SK-N-SH (cell line): Measurements from ENCODE around the gene TMEM240. TPM values are rescaled to one million over a fixed set of nuclear protein-coding genes. Genes with fewer than 3 reads are reported as not detected.

Source experiments
- CTCF ChIA-PET: fragments of 300-600, 350-600 bp; formaldehyde crosslinking; extraction: SDS; loops from one replicate; lab custom pipeline; 2021; lab: Yijun Ruan, JAX
- POLR2A ChIA-PET: fragments of 350-600 bp; sonication (Branson Sonifier 250); formaldehyde crosslinking; extraction: SDS; loops from one replicate; lab custom pipeline; 2020; ENCODE audit warnings: antibody characterized with exemption, inconsistent platforms; lab: Yijun Ruan, JAX
- DNase-seq: peaks from one replicate; pipeline ENCODE4 v3.0.0; 2012
- H2AFZ ChIP-seq: fragments of 200-600 bp; sonication (generic); 2 replicates; pipeline ENCODE4 v1.8.1; 2016; ENCODE audit warnings: antibody characterized with exemption, mild to moderate bottlenecking, low read depth
- H3F3A ChIP-seq: fragments of 200-600 bp; sonication (generic); replicated peaks from 2 replicates; pipeline ENCODE3; 2016; ENCODE audit warnings: antibody characterized with exemption, mild to moderate bottlenecking; ENCODE audit not compliant: insufficient read depth
- H3K27ac ChIP-seq, 2 experiments: fragments of 200-500 bp in 1 of 2; fragments of 200-600 bp in 1 of 2; sonication (Bioruptor generic) in 1 of 2; sonication (generic), shearing (Covaris generic) in 1 of 2; 2 replicates each; pipeline versions ENCODE4 v1.5.1 to v1.6.1; 2014 to 2016; ENCODE audit warnings: low read depth in 2 of 2, inconsistent platforms in 1 of 2, low read length in 1 of 2, mild to moderate bottlenecking in 1 of 2, mixed read lengths in 1 of 2
- H3K27me3 ChIP-seq: fragments of 200-600 bp; sonication (generic), shearing (Covaris generic); 2 replicates; pipeline ENCODE4 v1.6.1; 2016; ENCODE audit warnings: mixed run types; ENCODE audit not compliant: insufficient read depth
- H3K36me3 ChIP-seq, 2 experiments: fragments of 200-500 bp in 1 of 2; fragments of 200-600 bp in 1 of 2; sonication (Bioruptor generic) in 1 of 2; sonication (generic) in 1 of 2; replicated peaks in 1 of 2; 2 replicates each; pipeline versions ENCODE3 to v1.5.1; 2014 to 2016; ENCODE audit warnings: low read length in 1 of 2, mild to moderate bottlenecking in 1 of 2; ENCODE audit not compliant: insufficient read depth in 2 of 2, control insufficient read depth in 1 of 2
- H3K4me1 ChIP-seq, 2 experiments: fragments of 200-500 bp in 1 of 2; fragments of 200-600 bp in 1 of 2; sonication (Bioruptor generic) in 1 of 2; sonication (generic), shearing (Covaris generic) in 1 of 2; 2 replicates each; pipeline versions ENCODE4 v1.5.1 to v1.6.1; 2014 to 2016; ENCODE audit warnings: low read depth in 1 of 2, low read length in 1 of 2, mixed run types in 1 of 2; ENCODE audit not compliant: insufficient read depth in 2 of 2, control insufficient read depth in 1 of 2
- H3K4me2 ChIP-seq: fragments of 200-600 bp; sonication (generic), shearing (Covaris generic); 2 replicates; pipeline ENCODE4 v1.6.1; 2017; ENCODE audit warnings: mixed run types
- H3K4me3 ChIP-seq, 2 experiments: fragments of 200-500 bp in 1 of 2; fragments of 200-600 bp in 1 of 2; sonication (Bioruptor generic) in 1 of 2; sonication (generic), shearing (Covaris generic) in 1 of 2; 2 replicates each; pipeline versions ENCODE4 v1.5.1 to v1.8.1; 2014 to 2016; ENCODE audit warnings: low read depth in 2 of 2, inconsistent platforms in 1 of 2, low read length in 1 of 2, mild to moderate bottlenecking in 1 of 2, mixed read lengths in 1 of 2, moderate library complexity in 1 of 2
- H3K79me2 ChIP-seq: fragments of 200-600 bp; sonication (generic); 2 replicates; pipeline ENCODE4 v1.8.1; 2017; ENCODE audit warnings: mild to moderate bottlenecking; ENCODE audit not compliant: insufficient read depth
- H3K9ac ChIP-seq: fragments of 200-600 bp; sonication (generic); 2 replicates; pipeline ENCODE4 v1.6.1; 2017; ENCODE audit warnings: mixed run types
- H3K9me2 ChIP-seq: fragments of 200-600 bp; sonication (generic); 2 replicates; pipeline ENCODE4 v1.6.1; 2017; ENCODE audit warnings: mixed run types
- H3K9me3 ChIP-seq: fragments of 200-600 bp; sonication (generic); 2 replicates; pipeline ENCODE4 v1.6.1; 2017; ENCODE audit warnings: mixed run types, mild to moderate bottlenecking, moderate library complexity
- H4K20me1 ChIP-seq: fragments of 200-600 bp; sonication (generic); 2 replicates; pipeline ENCODE4 v1.6.1; 2017; ENCODE audit warnings: mild to moderate bottlenecking, mixed run types; ENCODE audit not compliant: insufficient read depth
- CHD2 ChIP-seq: fragments of 150-350 bp; IDR thresholded peaks from 2 replicates; pipeline ENCODE4 v1.6.1; 2018; ENCODE audit warnings: low read length; ENCODE audit not compliant: partially characterized antibody
- ELF1 ChIP-seq: IDR thresholded peaks from 2 replicates; pipeline ENCODE4 v1.4.0; 2012
- FOXJ3 ChIP-seq: sonication (generic); formaldehyde crosslinking; IDR thresholded peaks from 2 replicates; pipeline ENCODE4 v1.5.1; 2020; ENCODE audit warnings: mild to moderate bottlenecking, missing genetic modification reagents
- FOXM1 ChIP-seq: IDR thresholded peaks from 2 replicates; pipeline ENCODE4 v1.4.0; 2012; ENCODE audit warnings: low read depth, mild to moderate bottlenecking
- GABPA ChIP-seq: IDR thresholded peaks from 2 replicates; pipeline ENCODE4 v1.4.0; 2012; ENCODE audit warnings: low read depth, mild to moderate bottlenecking
- MXI1 ChIP-seq: IDR thresholded peaks from 2 replicates; pipeline ENCODE4 v1.6.1; 2012; ENCODE audit warnings: mild to moderate bottlenecking, low read depth, low read length, improper control_type of control experiment
- NRF1 ChIP-seq: IDR thresholded peaks from 2 replicates; pipeline ENCODE4 v1.6.1; 2012; ENCODE audit warnings: low read depth, mild to moderate bottlenecking, low read length
- POLR2AphosphoS5 ChIP-seq: IDR thresholded peaks from 2 replicates; pipeline ENCODE4 v1.6.1; 2012; ENCODE audit warnings: low read depth, low read length
- RAD21 ChIP-seq: IDR thresholded peaks from 2 replicates; pipeline ENCODE4 v1.6.1; 2012; ENCODE audit warnings: mild to moderate bottlenecking, low read length
- REST ChIP-seq: IDR thresholded peaks from 2 replicates; pipeline ENCODE4 v1.6.1; 2012; ENCODE audit warnings: mild to moderate bottlenecking, low read depth, low read length, moderate library complexity
- RXRA ChIP-seq: IDR thresholded peaks from 2 replicates; pipeline ENCODE4 v1.4.0; 2012; ENCODE audit warnings: low read depth, mild to moderate bottlenecking, borderline replicate concordance
- TAF1 ChIP-seq: IDR thresholded peaks from 2 replicates; pipeline ENCODE4 v1.6.1; 2012; ENCODE audit warnings: low read depth, mild to moderate bottlenecking, low read length, moderate library complexity, borderline replicate concordance
- TEAD4 ChIP-seq: IDR thresholded peaks from 2 replicates; pipeline ENCODE4 v1.4.0; 2012; ENCODE audit warnings: mild to moderate bottlenecking, borderline replicate concordance; ENCODE audit not compliant: insufficient read depth
- WGBS: methylation state at CpG from one replicate; pipeline ENCODE4 v1.1.6; 2017; ENCODE audit warnings: low lambda C conversion rate; 5-methylcytosine and 5-hydroxymethylcytosine counted together
- polyA plus RNA-seq, 3 experiments: library from polyadenylated mRNA; depleted of rRNA; stranded (reverse); fragments of >200 nt; gene quantifications; 2 replicates each; pipeline ENCODE4 v1.2.3, GENCODE V29; 2012
- TF ChIP-seq, protein P1 (sequence below): IDR thresholded peaks from 2 replicates; pipeline ENCODE4 v1.4.0; 2012; ENCODE audit warnings: low read depth, borderline replicate concordance
- TF ChIP-seq, protein P2 (sequence below): IDR thresholded peaks from 2 replicates; pipeline ENCODE4 v1.4.0; 2012; ENCODE audit warnings: low read depth

The TMEM240 gene
- polyA plus RNA-seq, 1 of the 3 experiments (the other 2 are of a cell fraction): 6.5 TPM

DNA sequence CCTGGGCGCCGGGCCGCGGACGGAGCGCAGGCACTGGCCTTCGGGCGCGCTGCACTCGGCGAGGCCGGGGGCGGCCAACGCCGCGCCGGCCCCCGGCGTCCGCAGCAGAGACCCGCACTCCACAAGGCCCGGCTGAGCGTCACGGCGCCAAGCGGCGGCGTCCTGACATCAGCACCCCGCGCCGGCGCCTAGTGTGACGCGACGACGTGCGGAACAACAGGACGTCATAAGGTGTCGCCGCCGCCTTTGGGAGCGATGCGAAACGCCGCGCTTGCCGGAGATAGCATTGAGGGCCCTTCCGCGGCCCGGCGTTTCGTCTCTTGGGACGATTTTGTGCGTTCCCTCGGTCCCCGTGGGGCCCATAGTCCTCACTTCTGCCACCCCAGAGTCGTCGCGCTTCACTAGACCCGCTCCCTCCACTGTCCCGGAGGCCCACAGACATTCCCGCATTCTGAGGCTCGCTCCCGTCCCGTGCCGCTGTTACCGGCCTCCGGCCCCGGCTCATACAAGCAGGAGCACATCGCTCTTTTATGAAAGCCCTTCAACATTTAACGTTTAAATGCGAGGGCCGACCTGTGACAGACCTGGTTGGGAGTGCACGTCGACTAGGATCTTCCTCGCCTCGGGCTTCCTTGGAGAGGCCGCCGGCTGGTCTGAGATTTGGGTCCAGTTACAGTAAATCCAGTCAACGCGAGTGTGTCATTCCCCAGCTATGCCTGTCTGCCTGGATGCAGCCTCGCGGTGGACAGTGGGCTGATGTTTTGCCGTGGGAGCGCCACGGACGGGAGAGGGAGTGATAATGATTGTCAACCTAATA lies 34.5 kb upstream of the TMEM240 start, which contains the start of gene SSU72:
Gene SSU72 (minus strand): TSS at position 143 of the 817 bp plus-strand sequence. CDS start 306 bp downstream, outside the sequence.
- peaks cover 2 to 9% of the 10 kb centered on the region in 2 experiments for H3K36me3 ChIP-seq
- H3K27me3 ChIP-seq: no peaks in the 10 kb centered on the region; the same call in 1 of the 2 replicates
- POLR2A ChIA-PET: no interaction called here
- peaks cover 0 to 7% of the 10 kb centered on the region in 2 experiments; a peak in 1 of 4 replicates for H3K4me1 ChIP-seq
- peak within 1 kb of the TSS; percentile 84 for H3K4me2 ChIP-seq
- no peaks in the 10 kb centered on the region for H3K9me2 ChIP-seq
- H3K27ac ChIP-seq: peak within 1 kb of the TSS; percentile 94 to 97
- peaks cover 45% of the 10 kb centered on the region for H3K79me2 ChIP-seq
- H2AFZ ChIP-seq: peak within 1 kb of the TSS; percentile 67; the same call in 1 of the 2 replicates
- peak within 1 kb of the TSS; percentile 73 to 86 for H3K4me3 ChIP-seq
- peak; percentile 58 for TF ChIP-seq GABPA
- TF ChIP-seq, protein P1, sequence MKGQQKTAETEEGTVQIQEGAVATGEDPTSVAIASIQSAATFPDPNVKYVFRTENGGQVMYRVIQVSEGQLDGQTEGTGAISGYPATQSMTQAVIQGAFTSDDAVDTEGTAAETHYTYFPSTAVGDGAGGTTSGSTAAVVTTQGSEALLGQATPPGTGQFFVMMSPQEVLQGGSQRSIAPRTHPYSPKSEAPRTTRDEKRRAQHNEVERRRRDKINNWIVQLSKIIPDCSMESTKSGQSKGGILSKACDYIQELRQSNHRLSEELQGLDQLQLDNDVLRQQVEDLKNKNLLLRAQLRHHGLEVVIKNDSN: 0 out of 2 replicates have a peak, but pooled peaks have one; percentile 2
- TF ChIP-seq POLR2AphosphoS5: peak; percentile 90
- peak; percentile 41; the same call in 1 of the 2 replicates for TF ChIP-seq FOXJ3 (CRISPR knock-in tag)
- no peak for TF ChIP-seq TEAD4
- 0 out of 2 replicates have a peak, but pooled peaks have one; percentile 19 for TF ChIP-seq REST
- TF ChIP-seq MXI1: peak; percentile 22; the same call in 1 of the 2 replicates
- TF ChIP-seq RXRA: no peak
- TF ChIP-seq, protein P2, sequence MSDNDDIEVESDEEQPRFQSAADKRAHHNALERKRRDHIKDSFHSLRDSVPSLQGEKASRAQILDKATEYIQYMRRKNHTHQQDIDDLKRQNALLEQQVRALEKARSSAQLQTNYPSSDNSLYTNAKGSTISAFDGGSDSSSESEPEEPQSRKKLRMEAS: 0 out of 2 replicates have a peak, but pooled peaks have one; percentile 32
- TF ChIP-seq CHD2: peak; percentile 79
- TF ChIP-seq FOXM1: no peak
- TF ChIP-seq RAD21: no peak
- TF ChIP-seq TAF1: peak; percentile 73; the same call in 1 of the 2 replicates
- 0 out of 2 replicates have a peak, but pooled peaks have one; percentile 11 for TF ChIP-seq NRF1
- TF ChIP-seq ELF1: peak; percentile 65
- CTCF ChIA-PET: interaction anchor here (1.1 to 1.3 kb wide), 2 partner anchors 11 to 22 kb away, joined by 3 read pairs; no protein-coding TSS in a partner anchor
- whole genome bisulfite sequencing: 1% methylated on average over 40 of the region's 87 CpGs
- peak within 1 kb of the TSS; percentile 98 for H3K9ac ChIP-seq
- H3F3A ChIP-seq: peaks cover 14% of the 10 kb centered on the region
- peak; percentile 95 for DNase-seq
- no peaks in the 10 kb centered on the region for H3K9me3 ChIP-seq
- peaks cover 17% of the 10 kb centered on the region for H4K20me1 ChIP-seq
